Prostate gland (tissue), 2 donors: ENCODE measurements around the gene ST3GAL2.

Experiments
- CTCF ChIP-seq, 4 experiments: fragments of 200-600 bp in 2 of 4; fragments of 450-650 bp in 2 of 4; sonication (generic) in 2 of 4; IDR thresholded peaks; 1 replicate in 3 of 4; 2 replicates in 1 of 4; pipeline ENCODE4 v1.5.1; 2016 to 2019; ENCODE audit warnings: antibody characterized with exemption in 4 of 4, mild to moderate bottlenecking in 2 of 4, moderate library complexity in 2 of 4
- POLR2AphosphoS5 ChIP-seq: sonication (generic); formaldehyde crosslinking; IDR thresholded peaks from one replicate; pipeline ENCODE4 v1.6.1; 2017; ENCODE audit warnings: antibody characterized with exemption

- TF ChIP-seq CTCF (IDR thresholded peaks at IDR 0.05): no peak
- no peak for TF ChIP-seq POLR2AphosphoS5
These were observed 1.8 kb downstream of the ST3GAL2 start for GRCh38 chr16:70437017-70437581.
